GM19324 (cell line): ENCODE measurements around the gene SHROOM3.
"Not testable (repeated sequence)": the region's sequence is repeated elsewhere in the genome, so short reads cannot be mapped to it uniquely, and the experiment has no call there.

Experiments used
- ATAC-seq: cut with Tn5 transposase; IDR thresholded peaks from one replicate; pipeline ENCODE4 v1.9.1; 2021; ENCODE audit warnings: mild to moderate bottlenecking, moderate library complexity; ENCODE audit not compliant: unreplicated experiment, low FRiP score

Gene SHROOM3

GRCh38 chr4:76443376-76443775 is 8.3 kb downstream of the SHROOM3 start:
- ATAC-seq: no peak

DNA sequence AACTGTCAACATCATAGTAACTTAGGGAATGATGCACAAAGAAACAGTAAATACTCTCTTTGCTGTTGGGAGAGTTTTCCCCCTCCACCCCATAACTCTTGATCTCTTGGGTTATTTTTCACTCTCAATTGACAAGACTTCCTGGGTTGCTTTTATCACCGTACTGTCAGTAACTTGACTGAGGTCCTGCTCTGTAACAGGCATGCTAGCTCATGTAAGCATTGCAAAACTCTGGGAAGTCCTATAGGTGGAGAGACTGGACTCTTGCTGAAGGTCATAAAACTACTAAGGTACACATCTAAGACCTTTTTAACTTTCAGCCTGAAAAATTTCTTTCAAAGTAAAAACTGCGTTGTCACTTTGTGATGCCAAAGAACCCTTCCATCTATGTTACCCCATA is 10.9 kb downstream of the SHROOM3 start:
- ATAC-seq: no peak

- ATAC-seq: no peak
Observed at GRCh38 chr4:76447393-76447851, 12.4 kb downstream of the SHROOM3 start.

GRCh38 chr4:76448211-76448610 is 13.2 kb downstream of the SHROOM3 start:
- no peak for ATAC-seq

GRCh38 chr4:76449362-76449767 is 14.3 kb downstream of the SHROOM3 start:
- no peak for ATAC-seq

GRCh38 chr4:76449833-76450232 is 14.8 kb downstream of the SHROOM3 start:
- no peak for ATAC-seq

DNA sequence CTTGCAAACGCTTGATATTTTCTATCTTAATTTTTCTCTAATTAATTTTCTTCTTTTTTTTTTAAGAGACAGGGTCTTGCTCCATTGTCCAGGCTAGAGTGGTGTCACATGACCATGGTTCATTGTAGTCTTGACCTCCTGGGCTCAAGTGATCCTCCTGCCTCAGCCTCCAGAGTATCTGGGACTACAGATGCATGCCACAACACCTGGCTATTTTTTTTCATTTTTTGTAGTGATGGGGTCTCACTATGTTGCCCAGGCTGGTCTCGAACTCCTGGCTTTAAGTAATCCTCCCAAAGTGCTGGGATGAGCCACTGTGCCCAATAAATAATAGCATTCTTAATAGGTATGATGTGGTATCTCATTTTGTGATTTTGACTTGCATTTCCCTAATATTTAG is 18.2 kb downstream of the SHROOM3 start:
- no peak for ATAC-seq

GRCh38 chr4:76454073-76454472 is 19.0 kb downstream of the SHROOM3 start:
- ATAC-seq: not testable (repeated sequence)

- no peak for ATAC-seq
Observed at GRCh38 chr4:76457885-76458284, 22.9 kb downstream of the SHROOM3 start.

GRCh38 chr4:76458297-76458696 is 23.3 kb downstream of the SHROOM3 start:
- ATAC-seq: no peak

GRCh38 chr4:76458825-76459224 is 23.8 kb downstream of the SHROOM3 start:
- ATAC-seq: no peak

GRCh38 chr4:76459291-76459723 is 24.3 kb downstream of the SHROOM3 start:
- no peak for ATAC-seq

DNA sequence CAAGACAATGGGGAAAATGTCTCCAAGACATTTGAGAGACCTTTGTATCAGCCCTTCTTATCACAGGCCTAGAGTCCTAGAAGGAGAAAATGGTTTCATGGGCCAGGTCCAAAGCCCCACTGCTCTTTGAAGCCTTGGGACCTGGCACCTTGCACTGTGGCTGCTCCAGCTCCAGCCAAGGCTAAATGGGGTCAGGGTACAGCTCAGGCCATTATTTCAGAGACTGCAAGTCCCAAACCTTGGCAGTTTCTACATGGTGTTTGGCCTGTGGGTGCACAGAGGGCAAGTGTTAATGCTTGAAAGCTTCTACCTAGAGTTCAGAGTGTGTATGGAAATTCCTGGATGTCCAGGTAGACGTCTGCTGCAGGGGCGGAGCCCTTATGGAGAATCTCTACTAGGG is 28.5 kb downstream of the SHROOM3 start:
- no peak for ATAC-seq

DNA sequence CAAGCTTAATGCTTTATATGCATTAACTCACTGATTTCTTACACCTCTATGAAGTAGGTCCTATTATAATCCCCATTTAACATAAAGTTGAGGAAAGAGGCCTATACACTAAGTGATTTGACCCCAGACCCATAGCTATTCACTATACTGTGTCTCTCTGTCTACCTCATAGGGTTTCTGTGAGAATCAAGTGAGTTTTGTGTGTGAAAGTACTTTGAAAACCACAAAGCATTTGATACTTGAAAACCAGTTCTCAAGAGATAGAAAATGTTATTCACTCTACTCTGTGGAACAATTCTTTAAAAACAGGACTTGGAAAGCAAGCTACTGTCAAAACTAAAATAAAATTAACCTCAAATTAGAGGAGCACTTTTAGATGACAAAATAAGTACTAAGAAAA is 35.0 kb downstream of the SHROOM3 start:
- ATAC-seq: no peak

DNA sequence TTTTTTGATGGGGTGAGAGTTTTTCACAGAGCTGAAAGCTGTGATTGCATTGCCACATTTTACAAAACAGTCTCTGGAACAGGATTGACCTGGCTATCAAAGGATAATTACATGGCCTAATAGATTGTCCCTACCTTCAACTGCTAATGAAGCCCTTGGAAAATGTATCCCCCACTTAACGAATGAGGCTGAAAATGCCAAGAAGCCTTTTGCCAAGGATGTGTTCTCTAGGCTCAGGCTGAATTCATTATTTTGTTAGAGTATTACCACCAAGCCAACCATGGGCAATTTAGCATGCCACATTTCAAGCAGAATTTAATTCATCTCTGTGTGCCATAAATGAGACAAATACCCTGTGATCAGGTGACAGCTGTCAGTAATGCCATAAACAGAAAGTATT is 35.5 kb downstream of the SHROOM3 start:
- no peak for ATAC-seq

GRCh38 chr4:76476571-76476970 is 41.5 kb downstream of the SHROOM3 start:
- no peak for ATAC-seq

DNA sequence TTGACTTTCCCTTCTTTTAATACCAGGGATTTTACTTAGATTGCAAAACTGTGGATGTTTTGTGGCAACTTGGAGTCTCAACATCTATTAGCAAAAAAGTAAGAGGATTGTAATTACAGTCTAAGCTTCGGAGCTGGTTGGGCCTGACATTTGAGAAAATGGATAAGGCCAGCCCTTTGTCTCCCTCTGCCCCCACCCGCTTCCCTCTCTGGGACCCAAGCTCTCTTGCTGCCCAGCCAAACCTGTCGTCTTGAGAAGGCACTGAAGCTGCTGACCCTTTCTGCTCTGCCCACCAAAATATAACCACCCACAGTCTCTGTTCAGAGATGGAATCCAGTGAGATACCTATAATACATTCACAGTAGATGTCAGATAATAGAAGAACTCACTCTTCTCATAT is 49.6 kb downstream of the SHROOM3 start:
- no peak for ATAC-seq

DNA sequence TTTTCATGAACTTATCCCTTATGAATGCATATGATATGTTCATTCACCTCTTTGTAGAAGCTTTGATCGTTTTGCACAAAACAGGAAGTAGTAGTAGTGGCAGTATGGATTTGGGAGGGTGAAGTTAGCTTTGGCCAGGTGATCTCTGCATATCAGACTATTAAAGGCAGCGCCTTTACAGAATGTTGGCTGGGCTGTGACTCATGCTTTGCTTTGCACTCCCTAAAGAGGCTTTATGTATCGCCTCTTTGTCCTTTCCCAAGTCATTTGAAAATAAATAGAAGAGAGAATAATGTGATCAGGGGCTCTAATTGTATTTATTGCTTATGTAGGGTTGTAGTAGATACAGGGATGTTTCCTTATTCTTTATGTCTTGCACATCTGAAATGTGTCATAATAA is 50.4 kb downstream of the SHROOM3 start:
- ATAC-seq: no peak

DNA sequence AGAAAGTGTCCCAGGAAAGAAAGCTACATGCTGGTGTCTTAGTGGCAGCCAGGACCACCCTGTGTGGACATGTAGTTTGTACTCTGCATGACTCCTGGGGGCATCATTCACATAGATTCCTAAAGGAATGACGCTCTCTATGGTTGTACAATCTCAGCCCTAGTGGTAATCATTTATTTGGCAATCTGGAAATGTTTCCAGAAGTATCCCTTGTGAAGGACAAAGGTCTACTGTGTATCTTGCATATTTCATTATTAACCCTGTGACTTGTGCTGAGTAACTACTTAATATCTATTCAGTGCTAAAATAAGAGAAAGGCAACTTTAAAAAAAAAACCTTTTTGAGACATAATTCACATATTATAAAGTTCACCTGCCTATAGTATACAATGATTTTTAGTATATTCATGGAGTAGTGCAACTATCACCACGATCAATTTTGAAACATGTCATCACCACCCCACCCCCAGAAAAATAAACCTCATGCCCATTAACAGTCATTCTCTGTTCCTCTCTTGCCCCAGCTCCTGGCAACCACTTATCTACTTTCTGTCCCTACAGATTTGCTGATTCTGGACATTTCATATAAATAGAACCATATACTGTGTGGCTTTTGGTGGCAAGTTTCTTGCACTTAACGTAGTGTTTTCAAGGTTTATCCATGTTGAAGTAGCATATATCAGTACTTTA is 51.7 kb downstream of the SHROOM3 start:
- no peak for ATAC-seq

DNA sequence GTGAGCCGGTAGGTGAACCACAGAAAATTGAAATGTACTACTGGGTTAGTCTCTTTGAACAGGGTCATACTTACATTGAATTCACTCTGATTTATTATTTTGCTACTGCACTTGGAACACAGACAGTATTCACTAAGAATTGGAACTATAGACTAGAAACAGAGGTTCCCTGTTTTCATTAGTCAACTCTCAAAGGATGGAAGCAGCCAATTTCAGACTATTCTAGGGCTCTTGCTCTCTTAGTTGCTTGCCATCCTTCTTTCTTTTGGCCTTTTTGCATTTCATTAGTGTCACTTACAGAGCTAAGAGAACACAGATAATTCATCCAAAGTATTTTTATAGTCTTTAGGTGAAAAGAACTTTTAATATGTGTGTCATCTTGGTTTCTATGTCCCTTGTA is 52.6 kb downstream of the SHROOM3 start:
- no peak for ATAC-seq

DNA sequence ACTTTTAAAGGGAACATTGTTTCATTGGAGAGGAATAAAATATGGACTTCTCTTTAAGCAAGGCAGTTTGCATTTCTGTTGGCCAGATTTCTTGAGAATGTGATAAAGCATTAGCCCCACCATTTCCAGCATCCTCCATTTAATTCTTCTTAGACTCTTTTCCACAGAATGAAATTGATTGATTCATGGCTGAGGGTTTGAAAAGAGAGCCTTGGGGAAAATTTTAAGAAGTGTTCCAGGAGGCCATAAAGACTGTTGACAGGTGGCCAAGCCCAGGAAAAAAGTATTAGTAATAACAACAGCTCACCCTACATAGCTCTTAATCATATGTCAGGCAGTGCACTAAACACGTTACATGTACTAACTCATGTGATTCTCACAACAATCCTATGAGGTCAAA is 53.4 kb downstream of the SHROOM3 start:
- no peak for ATAC-seq

GRCh38 chr4:76488888-76489685 is 54.1 kb downstream of the SHROOM3 start:
- ATAC-seq: no peak
